ENCODE measurements around the gene GRIP2.

DNA sequence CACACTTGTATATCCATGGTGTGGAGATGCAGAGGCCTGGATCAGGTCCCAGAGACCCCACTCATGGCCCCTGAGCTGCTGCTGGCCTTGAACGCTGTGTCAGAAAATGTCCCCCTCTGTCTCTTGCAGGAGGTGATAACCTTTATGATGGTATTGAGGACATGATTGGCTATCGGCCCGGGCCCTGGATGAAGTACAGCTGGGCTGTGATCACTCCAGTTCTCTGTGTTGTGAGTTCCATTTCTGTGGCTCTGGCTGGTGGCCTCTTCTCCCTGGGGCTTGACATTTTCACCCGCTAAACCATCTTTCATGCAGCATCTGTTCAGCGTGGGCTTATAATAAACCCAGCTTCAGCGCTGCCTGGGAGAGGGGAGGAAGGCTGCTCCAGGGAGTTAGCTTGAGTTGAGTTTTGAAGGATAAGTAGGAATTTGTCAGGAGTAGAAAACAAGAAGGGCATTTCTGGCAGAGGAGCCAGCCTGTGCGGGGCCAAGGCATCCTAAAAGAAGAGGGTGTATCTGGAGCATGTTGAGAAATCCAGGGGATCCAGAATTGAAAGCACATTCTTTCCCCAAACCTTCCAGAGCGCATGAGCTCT, 61.1 kb downstream of the GRIP2 start:
- TF ChIP-seq, protein P1, sequence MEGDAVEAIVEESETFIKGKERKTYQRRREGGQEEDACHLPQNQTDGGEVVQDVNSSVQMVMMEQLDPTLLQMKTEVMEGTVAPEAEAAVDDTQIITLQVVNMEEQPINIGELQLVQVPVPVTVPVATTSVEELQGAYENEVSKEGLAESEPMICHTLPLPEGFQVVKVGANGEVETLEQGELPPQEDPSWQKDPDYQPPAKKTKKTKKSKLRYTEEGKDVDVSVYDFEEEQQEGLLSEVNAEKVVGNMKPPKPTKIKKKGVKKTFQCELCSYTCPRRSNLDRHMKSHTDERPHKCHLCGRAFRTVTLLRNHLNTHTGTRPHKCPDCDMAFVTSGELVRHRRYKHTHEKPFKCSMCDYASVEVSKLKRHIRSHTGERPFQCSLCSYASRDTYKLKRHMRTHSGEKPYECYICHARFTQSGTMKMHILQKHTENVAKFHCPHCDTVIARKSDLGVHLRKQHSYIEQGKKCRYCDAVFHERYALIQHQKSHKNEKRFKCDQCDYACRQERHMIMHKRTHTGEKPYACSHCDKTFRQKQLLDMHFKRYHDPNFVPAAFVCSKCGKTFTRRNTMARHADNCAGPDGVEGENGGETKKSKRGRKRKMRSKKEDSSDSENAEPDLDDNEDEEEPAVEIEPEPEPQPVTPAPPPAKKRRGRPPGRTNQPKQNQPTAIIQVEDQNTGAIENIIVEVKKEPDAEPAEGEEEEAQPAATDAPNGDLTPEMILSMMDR (IDR thresholded peaks at IDR 0.05) = no peak
- TF ChIP-seq POLR2A (IDR thresholded peaks at IDR 0.05) = no peak
